ENCODE data around the gene SOX8. TPM values are rescaled to one million over a fixed set of nuclear protein-coding genes. Genes with fewer than 3 reads are reported as not detected.

Gene SOX8
- total RNA-seq: under 1 TPM; 0.12 to 0.16 TPM

DNA sequence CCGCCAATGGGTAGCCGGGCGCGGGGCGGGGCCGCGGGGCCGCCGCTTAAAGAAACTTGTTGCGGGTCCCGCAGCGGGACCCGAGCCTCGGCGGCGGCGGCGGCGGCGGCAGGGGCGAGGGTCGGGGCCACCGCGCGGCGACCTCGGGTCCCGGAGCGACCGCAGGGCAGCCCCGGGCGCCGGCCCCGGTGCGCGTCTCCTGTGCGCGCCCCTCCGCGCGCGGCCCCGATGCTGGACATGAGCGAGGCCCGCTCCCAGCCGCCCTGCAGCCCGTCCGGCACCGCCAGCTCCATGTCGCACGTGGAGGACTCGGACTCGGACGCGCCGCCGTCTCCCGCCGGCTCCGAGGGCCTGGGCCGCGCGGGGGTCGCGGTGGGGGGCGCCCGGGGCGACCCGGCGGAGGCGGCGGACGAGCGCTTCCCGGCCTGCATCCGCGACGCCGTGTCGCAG, at the start of gene SOX8:
Gene SOX8, plus strand, starts transcription at position 76 of the 450 bp plus-strand sequence. Its CDS starts 153 bp downstream, at position 229.
- CTCF ChIA-PET: interaction anchor here (3.0 kb wide), 1 partner anchor 17 kb away, joined by 10 read pairs; no protein-coding TSS in a partner anchor
- Mint-ChIP-seq H3K4me1 (peaks cover 3% of the 10 kb centered on the region), H3K27ac (no peak within 1 kb of the TSS), H3K4me3 (peak within 1 kb of the TSS; percentile 35), H3K27me3 (peaks cover 20% of the 10 kb centered on the region), H3K9me3 (ENCODE audit: low read depth) (no peaks in the 10 kb centered on the region), H3K36me3 (no peaks in the 10 kb centered on the region)
- no peak for DNase-seq
- ATAC-seq: no peak

DNA sequence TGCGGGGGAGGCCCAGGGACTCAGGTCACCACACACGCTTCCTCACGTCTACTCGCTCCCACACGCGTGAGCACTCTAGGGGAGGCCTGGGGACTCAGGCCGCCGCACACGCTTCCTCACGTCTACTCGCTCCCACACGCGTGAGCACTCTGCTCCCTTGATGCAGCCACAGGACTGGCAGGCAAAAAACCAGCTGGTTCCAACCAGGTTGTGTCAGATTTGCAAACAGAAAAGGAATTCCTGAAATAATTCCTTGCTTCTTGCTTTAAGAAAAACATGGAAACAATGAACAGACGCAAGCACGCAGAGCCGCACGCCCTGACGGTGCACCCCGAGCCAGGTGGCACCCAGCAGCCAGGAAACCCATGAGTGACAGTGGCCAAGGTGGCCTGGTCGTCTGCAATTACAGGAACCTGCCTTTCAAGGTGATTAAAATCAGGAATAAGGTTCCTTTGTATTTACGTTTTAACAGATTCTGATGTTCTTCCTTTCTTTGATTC, 48.7 kb upstream of the SOX8 start:
- CTCF ChIA-PET: no interaction called here
- H3K27ac Mint-ChIP-seq: no peak overlapping the region

GRCh38 chr16:933581-933980, 48.0 kb upstream of the SOX8 start:
- H3K4me3 Mint-ChIP-seq: no peak overlapping the region
- no peaks in the 10 kb centered on the region for H3K27me3 Mint-ChIP-seq
- CTCF ChIA-PET: no interaction called here
- no peak for ATAC-seq
- no peak overlapping the region for H3K27ac Mint-ChIP-seq
- DNase-seq: no peak
- H3K9me3 Mint-ChIP-seq (ENCODE audit: low read depth): no peaks in the 10 kb centered on the region
- no peaks in the 10 kb centered on the region for H3K4me1 Mint-ChIP-seq
- no peaks in the 10 kb centered on the region for H3K36me3 Mint-ChIP-seq

More for the DNA sequence above, 48.7 kb upstream of the SOX8 start:
- ATAC-seq (no peak), DNase-seq (no peak)
- no peaks in the 10 kb centered on the region for H3K9me3 Mint-ChIP-seq (ENCODE audit: low read depth)
- H3K36me3 Mint-ChIP-seq: no peaks in the 10 kb centered on the region
- H3K27me3 Mint-ChIP-seq: no peaks in the 10 kb centered on the region
- H3K4me1 Mint-ChIP-seq: no peaks in the 10 kb centered on the region
- H3K4me3 Mint-ChIP-seq: no peak overlapping the region

GRCh38 chr16:934178-934577, 47.4 kb upstream of the SOX8 start:
- ATAC-seq: no peak
- no peaks in the 10 kb centered on the region for H3K27me3 Mint-ChIP-seq
- no peak overlapping the region for H3K27ac Mint-ChIP-seq
- no peaks in the 10 kb centered on the region for H3K9me3 Mint-ChIP-seq (ENCODE audit: low read depth)
- CTCF ChIA-PET: no interaction called here
- H3K4me3 Mint-ChIP-seq: no peak overlapping the region
- no peaks in the 10 kb centered on the region for H3K36me3 Mint-ChIP-seq
- no peaks in the 10 kb centered on the region for H3K4me1 Mint-ChIP-seq
- DNase-seq: no peak

GRCh38 chr16:935684-936083, 45.9 kb upstream of the SOX8 start:
- DNase-seq: no peak
- H3K4me3 Mint-ChIP-seq: no peak overlapping the region
- H3K27me3 Mint-ChIP-seq: no peaks in the 10 kb centered on the region
- H3K36me3 Mint-ChIP-seq: peaks cover 3% of the 10 kb centered on the region
- ATAC-seq: no peak
- CTCF ChIA-PET: no interaction called here
- no peak overlapping the region for H3K27ac Mint-ChIP-seq
- H3K9me3 Mint-ChIP-seq (ENCODE audit: low read depth): no peaks in the 10 kb centered on the region
- no peaks in the 10 kb centered on the region for H3K4me1 Mint-ChIP-seq

- Mint-ChIP-seq H3K27me3 (no peaks in the 10 kb centered on the region), H3K36me3 (peaks cover 13% of the 10 kb centered on the region), H3K4me1 (no peaks in the 10 kb centered on the region), H3K9me3 (ENCODE audit: low read depth) (peaks cover 4% of the 10 kb centered on the region), H3K4me3 (no peak overlapping the region), H3K27ac (no peak overlapping the region)
- DNase-seq (no peak), ATAC-seq (no peak)
- CTCF ChIA-PET: no interaction called here
Observed at GRCh38 chr16:937311-937710, 44.3 kb upstream of the SOX8 start.

DNA sequence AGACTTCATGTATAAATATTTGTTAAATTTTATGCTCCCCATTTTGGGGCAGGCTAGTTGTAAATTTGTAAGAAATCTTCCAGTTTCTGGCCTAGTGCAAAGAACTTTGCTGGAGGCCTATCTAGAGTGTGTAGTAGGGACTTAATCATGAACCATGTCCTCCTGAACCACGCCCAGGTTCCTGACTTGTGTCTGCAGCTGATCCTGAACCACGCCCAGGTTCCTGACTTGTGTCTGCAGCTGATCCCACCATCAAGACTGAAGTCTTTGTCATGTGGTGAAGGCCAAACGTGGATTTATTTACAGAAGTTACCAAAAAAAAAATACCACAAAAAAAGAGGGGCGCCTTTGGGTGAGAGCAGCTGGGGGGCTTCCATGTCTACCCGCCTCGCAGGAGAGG, 43.8 kb upstream of the SOX8 start:
- CTCF ChIA-PET: no interaction called here
- Mint-ChIP-seq H3K4me1 (no peaks in the 10 kb centered on the region), H3K4me3 (no peak overlapping the region), H3K9me3 (ENCODE audit: low read depth) (peaks cover 6% of the 10 kb centered on the region), H3K27me3 (no peaks in the 10 kb centered on the region), H3K27ac (no peak overlapping the region), H3K36me3 (peaks cover 16% of the 10 kb centered on the region)
- no peak for DNase-seq
- no peak for ATAC-seq

GRCh38 chr16:938136-938535, 43.4 kb upstream of the SOX8 start:
- H3K9me3 Mint-ChIP-seq (ENCODE audit: low read depth): peaks cover 8% of the 10 kb centered on the region
- DNase-seq: no peak
- H3K4me1 Mint-ChIP-seq: no peaks in the 10 kb centered on the region
- no peak for ATAC-seq
- no peak overlapping the region for H3K27ac Mint-ChIP-seq
- H3K36me3 Mint-ChIP-seq: peaks cover 17% of the 10 kb centered on the region
- H3K27me3 Mint-ChIP-seq: no peaks in the 10 kb centered on the region
- no peak overlapping the region for H3K4me3 Mint-ChIP-seq
- CTCF ChIA-PET: no interaction called here

- CTCF ChIA-PET: no interaction called here
- Mint-ChIP-seq H3K4me3 (no peak overlapping the region), H3K27ac (no peak overlapping the region), H3K27me3 (no peaks in the 10 kb centered on the region), H3K9me3 (ENCODE audit: low read depth) (peaks cover 9% of the 10 kb centered on the region), H3K36me3 (peaks cover 19% of the 10 kb centered on the region), H3K4me1 (no peaks in the 10 kb centered on the region)
- ATAC-seq (no peak), DNase-seq (no peak)
Observed at GRCh38 chr16:938752-939151, 42.8 kb upstream of the SOX8 start.

DNA sequence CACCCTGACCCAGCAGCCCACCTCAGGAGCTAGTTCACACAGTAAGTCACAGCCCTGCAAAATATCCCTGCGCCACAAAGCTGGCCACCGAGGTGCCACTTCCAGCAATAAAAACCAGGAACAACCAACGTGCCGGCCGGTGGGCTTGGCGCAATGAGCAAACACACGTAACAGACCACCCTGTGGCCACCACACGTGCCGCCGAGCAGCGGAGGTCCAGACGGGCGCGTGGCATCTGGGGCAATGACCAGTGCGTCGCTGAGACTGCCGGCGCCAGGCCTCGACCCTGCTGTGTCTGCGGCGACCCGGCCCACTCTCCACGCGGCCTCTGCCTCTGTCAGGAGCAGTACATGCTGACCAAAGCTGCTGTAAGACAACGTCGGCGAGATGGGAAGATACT, 42.3 kb upstream of the SOX8 start:
- Mint-ChIP-seq H3K9me3 (ENCODE audit: low read depth) (peaks cover 10% of the 10 kb centered on the region), H3K27me3 (no peaks in the 10 kb centered on the region), H3K4me1 (no peaks in the 10 kb centered on the region), H3K27ac (no peak overlapping the region), H3K4me3 (no peak overlapping the region), H3K36me3 (peaks cover 25% of the 10 kb centered on the region)
- ATAC-seq (no peak), DNase-seq (no peak)
- CTCF ChIA-PET: no interaction called here

GRCh38 chr16:939941-940340, 41.6 kb upstream of the SOX8 start:
- H3K9me3 Mint-ChIP-seq (ENCODE audit: low read depth): peaks cover 10% of the 10 kb centered on the region
- CTCF ChIA-PET: no interaction called here
- no peak for DNase-seq
- no peaks in the 10 kb centered on the region for H3K27me3 Mint-ChIP-seq
- no peak overlapping the region for H3K27ac Mint-ChIP-seq
- peaks cover 29% of the 10 kb centered on the region for H3K36me3 Mint-ChIP-seq
- ATAC-seq: no peak
- no peaks in the 10 kb centered on the region for H3K4me1 Mint-ChIP-seq
- H3K4me3 Mint-ChIP-seq: no peak overlapping the region

- no peak overlapping the region for H3K4me3 Mint-ChIP-seq
- H3K27ac Mint-ChIP-seq: no peak overlapping the region
- H3K4me1 Mint-ChIP-seq: no peaks in the 10 kb centered on the region
- no peaks in the 10 kb centered on the region for H3K27me3 Mint-ChIP-seq
- peaks cover 10% of the 10 kb centered on the region for H3K9me3 Mint-ChIP-seq (ENCODE audit: low read depth)
- H3K36me3 Mint-ChIP-seq: peaks cover 33% of the 10 kb centered on the region
- ATAC-seq (no peak), DNase-seq (no peak)
- CTCF ChIA-PET: no interaction called here
Observed at GRCh38 chr16:942436-943060, 39.0 kb upstream of the SOX8 start.

GRCh38 chr16:943971-944370, 37.6 kb upstream of the SOX8 start:
- no peaks in the 10 kb centered on the region for H3K4me1 Mint-ChIP-seq
- no peaks in the 10 kb centered on the region for H3K27me3 Mint-ChIP-seq
- ATAC-seq (no peak), DNase-seq (no peak)
- H3K4me3 Mint-ChIP-seq: no peak overlapping the region
- H3K9me3 Mint-ChIP-seq (ENCODE audit: low read depth): peaks cover 10% of the 10 kb centered on the region
- CTCF ChIA-PET: no interaction called here
- no peak overlapping the region for H3K27ac Mint-ChIP-seq
- peaks cover 33% of the 10 kb centered on the region for H3K36me3 Mint-ChIP-seq

GRCh38 chr16:945271-946047, 36.1 kb upstream of the SOX8 start:
- H3K4me1 Mint-ChIP-seq: no peaks in the 10 kb centered on the region
- H3K9me3 Mint-ChIP-seq (ENCODE audit: low read depth): peaks cover 10% of the 10 kb centered on the region
- no peak overlapping the region for H3K27ac Mint-ChIP-seq
- CTCF ChIA-PET: interaction anchor here (0.5 kb wide), 1 partner anchor 19 kb away, joined by 4 read pairs; no protein-coding TSS in a partner anchor
- DNase-seq (no peak), ATAC-seq (no peak)
- H3K36me3 Mint-ChIP-seq: peaks cover 33% of the 10 kb centered on the region
- H3K27me3 Mint-ChIP-seq: no peaks in the 10 kb centered on the region
- no peak overlapping the region for H3K4me3 Mint-ChIP-seq
